ENCODE data around the gene SRPRB. TPM values are rescaled to one million over a fixed set of nuclear protein-coding genes. Genes with fewer than 3 reads are reported as not detected.

The SRPRB gene
- total RNA-seq, 1 experiment from 2014 or later: 43.4 TPM

- H3K4me1 ChIP-seq (ENCODE audit: insufficient read depth, low read length): no peaks in the 10 kb centered on the region
These were observed 60.5 kb downstream of the SRPRB start for GRCh38 chr3:133866141-133866540.

GRCh38 chr3:133868186-133868585 lies 62.6 kb downstream of the SRPRB start:
- CTCF ChIA-PET: no interaction called here
- no peaks in the 10 kb centered on the region for H3K9me2 ChIP-seq (replicated peaks; ENCODE audit: low read length)
- no peak overlapping the region for H3K4me2 ChIP-seq (ENCODE audit: low read length)
- BruUV-seq (replicated peaks): no TSS peak
- no peaks in the 10 kb centered on the region for H3K9me3 ChIP-seq (ENCODE audit: low read length)
- DNase-seq (no peak), ATAC-seq (no peak)
- intact Hi-C loops (cut with micrococcal nuclease): no loop called here
- H3F3A ChIP-seq (ENCODE audit: low read length, unreplicated experiment): no peaks in the 10 kb centered on the region
- no peak overlapping the region for H3K4me3 ChIP-seq (ENCODE audit: low read length)
- no peak overlapping the region for H3K27ac ChIP-seq (ENCODE audit: low read length)
- no peaks in the 10 kb centered on the region for H3K4me1 ChIP-seq (ENCODE audit: insufficient read depth, low read length)
- no peaks in the 10 kb centered on the region for H4K20me1 ChIP-seq (ENCODE audit: low read length)
- H3K79me2 ChIP-seq (ENCODE audit: low read length): no peaks in the 10 kb centered on the region
- POLR2A ChIA-PET (ENCODE audit: unreplicated experiment): no interaction called here
- H2AFZ ChIP-seq (ENCODE audit: low read length): no peak overlapping the region
- H3K36me3 ChIP-seq (ENCODE audit: low read depth, low read length): no peaks in the 10 kb centered on the region
- H3K27me3 ChIP-seq (ENCODE audit: low read length): no peaks in the 10 kb centered on the region
- H3K9ac ChIP-seq (ENCODE audit: low read length): no peak overlapping the region
- TF ChIP-seq EZH2 (IDR thresholded peaks at IDR 0.05; ENCODE audit: low read length, unreplicated experiment): no peak
- no peak for TF ChIP-seq EZH2phosphoT487 (IDR thresholded peaks at IDR 0.05; ENCODE audit: borderline replicate concordance, low read length)
- no peak for TF ChIP-seq CTCF (conservative IDR thresholded peaks at IDR 0.05; ENCODE audit: low read depth, low read length)

More at GRCh38 chr3:133866141-133866540, 60.5 kb downstream of the SRPRB start:
- H3K27me3 ChIP-seq (ENCODE audit: low read length): no peaks in the 10 kb centered on the region
- ChIA-PET POLR2A (ENCODE audit: unreplicated experiment) (no interaction called here), CTCF (no interaction called here)
- no peak overlapping the region for H3K27ac ChIP-seq (ENCODE audit: low read length)
- H3K4me2 ChIP-seq (ENCODE audit: low read length): no peak overlapping the region
- no peaks in the 10 kb centered on the region for H3K9me3 ChIP-seq (ENCODE audit: low read length)
- no peaks in the 10 kb centered on the region for H3K36me3 ChIP-seq (ENCODE audit: low read depth, low read length)
- intact Hi-C loops (cut with micrococcal nuclease): no loop called here
- no peaks in the 10 kb centered on the region for H3K9me2 ChIP-seq (replicated peaks; ENCODE audit: low read length)
- H3K9ac ChIP-seq (ENCODE audit: low read length): no peak overlapping the region
- no peaks in the 10 kb centered on the region for H4K20me1 ChIP-seq (ENCODE audit: low read length)
- no peaks in the 10 kb centered on the region for H3K79me2 ChIP-seq (ENCODE audit: low read length)
- no peak overlapping the region for H3K4me3 ChIP-seq (ENCODE audit: low read length)
- no TSS peak for BruUV-seq (replicated peaks)
- H3F3A ChIP-seq (ENCODE audit: low read length, unreplicated experiment): no peaks in the 10 kb centered on the region
- DNase-seq: no peak
- no peak overlapping the region for H2AFZ ChIP-seq (ENCODE audit: low read length)
- ATAC-seq: no peak
- no peak for TF ChIP-seq EZH2 (IDR thresholded peaks at IDR 0.05; ENCODE audit: low read length, unreplicated experiment)
- no peak for TF ChIP-seq EZH2phosphoT487 (IDR thresholded peaks at IDR 0.05; ENCODE audit: borderline replicate concordance, low read length)
- TF ChIP-seq CTCF (conservative IDR thresholded peaks at IDR 0.05; ENCODE audit: low read depth, low read length): no peak

GRCh38 chr3:133868758-133869475 lies 63.3 kb downstream of the SRPRB start:
- no peak overlapping the region for H3K4me2 ChIP-seq (ENCODE audit: low read length)

More at GRCh38 chr3:133868758-133869475, 63.3 kb downstream of the SRPRB start:
- no peaks in the 10 kb centered on the region for H3K9me3 ChIP-seq (ENCODE audit: low read length)
- H3F3A ChIP-seq (ENCODE audit: low read length, unreplicated experiment): no peaks in the 10 kb centered on the region
- H2AFZ ChIP-seq (ENCODE audit: low read length): no peak overlapping the region
- ATAC-seq (no peak), DNase-seq (no peak)
- H3K9me2 ChIP-seq (replicated peaks; ENCODE audit: low read length): no peaks in the 10 kb centered on the region
- H3K4me1 ChIP-seq (ENCODE audit: insufficient read depth, low read length): no peaks in the 10 kb centered on the region
- no TSS peak for BruUV-seq (replicated peaks)
- TF ChIP-seq CTCF (conservative IDR thresholded peaks at IDR 0.05; ENCODE audit: low read depth, low read length) (no peak), EZH2phosphoT487 (IDR thresholded peaks at IDR 0.05; ENCODE audit: borderline replicate concordance, low read length) (no peak), EZH2 (IDR thresholded peaks at IDR 0.05; ENCODE audit: low read length, unreplicated experiment) (no peak)
- no peaks in the 10 kb centered on the region for H3K36me3 ChIP-seq (ENCODE audit: low read depth, low read length)
- H3K27ac ChIP-seq (ENCODE audit: low read length): no peak overlapping the region
- ChIA-PET POLR2A (ENCODE audit: unreplicated experiment) (no interaction called here), CTCF (no interaction called here)
- no peaks in the 10 kb centered on the region for H3K79me2 ChIP-seq (ENCODE audit: low read length)
- H4K20me1 ChIP-seq (ENCODE audit: low read length): no peaks in the 10 kb centered on the region
- intact Hi-C loops (cut with micrococcal nuclease): no loop called here
- H3K27me3 ChIP-seq (ENCODE audit: low read length): no peaks in the 10 kb centered on the region
- H3K4me3 ChIP-seq (ENCODE audit: low read length): no peak overlapping the region
- H3K9ac ChIP-seq (ENCODE audit: low read length): no peak overlapping the region

Measured in PC-3 (cell line).